ENCODE results near the gene DPP4. TPM values are rescaled to one million over a fixed set of nuclear protein-coding genes. Genes with fewer than 3 reads are reported as not detected.

DPP4 gene
- total RNA-seq, 1 donor from 2014 or later, result 137 TPM

DNA sequence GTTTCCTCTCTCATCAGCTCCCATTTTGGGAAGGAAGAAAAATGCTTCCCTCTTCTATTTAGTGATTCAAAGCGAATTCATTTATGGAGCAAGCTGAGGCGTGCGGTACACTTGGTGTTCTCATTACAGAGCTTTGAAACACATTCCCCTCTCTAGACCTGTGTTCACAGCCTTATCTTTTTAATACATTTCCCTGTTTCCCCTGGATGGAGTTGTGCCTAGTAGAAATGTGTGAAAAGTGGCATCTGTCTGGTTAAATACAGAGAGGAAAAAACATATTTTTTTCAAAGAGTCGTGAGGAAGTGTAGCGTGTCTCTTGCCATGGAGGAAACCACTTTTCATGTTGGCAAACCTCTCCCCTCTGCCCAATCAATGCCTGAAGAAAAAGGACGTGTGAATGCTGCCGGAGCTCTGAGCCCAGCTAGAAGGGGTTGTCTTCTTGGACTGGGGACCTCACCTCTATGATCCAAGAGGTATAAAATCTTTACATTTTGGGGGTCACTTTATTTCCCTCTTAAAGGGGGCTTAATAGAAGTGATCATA, 52.4 kb downstream of the DPP4 start:
- intact Hi-C loops (cut with micrococcal nuclease), result no loop called here

GRCh38 chr2:162018530-162018929, 55.5 kb downstream of the DPP4 start:
- intact Hi-C loops (cut with micrococcal nuclease), result no loop called here

GRCh38 chr2:162017233-162017632, 56.8 kb downstream of the DPP4 start:
- intact Hi-C loops (cut with micrococcal nuclease), result no loop called here

DNA sequence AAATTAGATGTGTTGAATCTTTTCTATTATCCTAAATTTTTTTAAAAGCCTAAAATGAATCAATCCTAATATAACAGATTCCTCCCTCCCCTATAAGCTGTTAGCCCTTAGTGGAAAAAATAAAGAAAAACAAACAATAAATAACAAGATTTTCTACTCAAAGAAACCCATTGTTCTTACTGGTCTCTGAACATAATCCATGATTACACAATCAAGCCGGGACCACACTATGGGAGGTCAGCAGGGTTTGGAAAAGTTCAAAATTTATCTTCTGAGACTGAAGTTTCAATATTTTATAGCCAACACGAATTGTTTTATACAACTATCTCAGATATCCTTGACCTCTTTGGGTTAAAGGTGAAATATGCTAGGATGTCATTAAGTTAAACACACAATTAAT, 57.9 kb downstream of the DPP4 start:
- intact Hi-C loops (cut with micrococcal nuclease), result no loop called here

DNA sequence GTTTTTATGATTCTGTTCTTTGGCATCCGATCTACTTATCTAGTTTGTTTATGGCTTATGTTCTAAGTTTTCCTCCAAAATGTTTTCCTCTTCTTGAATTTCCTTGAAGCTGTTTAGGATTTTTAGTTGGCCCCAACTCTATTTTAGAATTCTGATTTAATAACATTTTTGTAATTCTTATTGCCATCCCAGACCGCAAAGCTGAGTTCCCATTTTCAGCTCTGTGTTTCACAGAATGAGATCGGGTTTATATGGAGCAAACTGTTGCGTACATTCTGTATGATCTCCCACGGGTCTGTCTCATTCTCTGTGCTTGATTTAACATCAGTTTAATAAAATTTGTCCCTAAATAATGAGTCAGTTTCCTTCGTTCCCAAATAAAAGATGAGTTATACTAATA, 59.3 kb downstream of the DPP4 start:
- intact Hi-C loops (cut with micrococcal nuclease), result loop anchor here (5.0 kb wide), 4 partner anchors 108 to 937 kb away; partner anchors contain the start of gene IFIH1

DNA sequence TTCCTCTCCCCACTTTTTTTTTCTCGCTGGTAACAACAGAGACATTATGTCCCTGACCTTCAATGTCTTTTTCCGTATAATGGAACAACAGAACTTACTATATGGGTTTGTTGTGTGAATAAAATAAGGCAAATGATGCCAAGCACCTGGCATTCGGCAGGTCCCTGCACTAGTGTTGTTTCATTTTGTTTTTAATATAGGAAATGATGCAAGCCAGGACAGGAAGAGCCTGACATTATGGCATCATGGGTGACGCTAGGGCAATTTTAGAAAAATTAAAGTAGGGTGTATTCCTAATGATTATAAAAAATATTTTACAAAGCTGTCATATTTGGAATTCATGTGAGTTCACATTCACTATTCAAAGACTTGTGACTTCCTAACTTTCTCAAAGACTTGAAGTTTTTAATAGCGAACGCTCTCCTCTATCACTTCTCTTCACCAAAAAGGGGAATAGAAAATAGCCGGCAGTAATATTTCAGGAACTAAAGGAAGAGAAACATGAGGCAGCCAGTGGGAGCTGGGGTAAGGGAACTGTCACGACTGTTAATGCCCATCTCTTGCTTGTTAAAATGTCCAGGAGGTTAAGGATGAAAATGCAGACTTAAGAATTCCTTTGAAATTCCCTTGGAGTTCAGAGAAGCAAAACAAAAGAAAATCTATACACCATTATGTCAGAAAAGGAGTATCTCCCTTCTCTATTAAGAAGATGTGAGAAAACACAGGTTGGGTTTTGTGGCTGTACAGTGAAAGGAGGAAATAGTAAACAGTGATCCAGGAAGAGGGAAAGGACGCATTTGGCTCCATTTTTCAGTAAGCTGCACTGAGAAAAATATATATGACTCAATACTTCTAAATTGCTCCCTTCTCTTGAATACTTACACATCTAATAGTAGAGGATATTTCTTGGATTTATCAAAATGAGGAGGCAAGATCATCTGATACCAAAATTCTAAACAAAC, 60.2 kb downstream of the DPP4 start:
- intact Hi-C loops (cut with micrococcal nuclease), result loop anchor here (5.0 kb wide), 4 partner anchors 109 to 936 kb away; partner anchors contain the start of gene IFIH1

DNA sequence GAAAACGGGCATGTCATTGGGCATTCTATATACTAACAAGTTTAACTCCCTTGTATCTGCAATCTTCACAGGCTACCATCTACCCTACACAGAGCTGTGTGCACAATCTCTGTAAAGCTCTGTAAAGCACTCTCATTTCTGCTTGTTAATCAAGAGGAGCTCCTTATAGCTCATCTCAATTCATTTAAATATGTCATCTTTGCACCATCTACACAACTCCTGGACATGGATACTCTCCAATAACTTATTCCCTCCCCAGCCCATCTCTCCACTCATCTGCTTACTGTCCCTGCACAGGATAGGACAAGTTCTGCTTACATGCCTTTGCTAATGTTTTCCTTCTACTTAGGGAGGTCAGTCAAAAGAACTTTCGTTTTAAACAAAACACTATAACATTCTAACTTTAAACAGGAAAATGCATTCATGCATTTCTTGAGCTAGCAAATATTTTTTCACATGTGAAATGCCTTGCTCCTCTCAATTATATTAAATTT, 61.4 kb downstream of the DPP4 start:
- intact Hi-C loops (cut with micrococcal nuclease), result loop anchor here (5.0 kb wide), 4 partner anchors 110 to 935 kb away; partner anchors contain the start of gene IFIH1

DNA sequence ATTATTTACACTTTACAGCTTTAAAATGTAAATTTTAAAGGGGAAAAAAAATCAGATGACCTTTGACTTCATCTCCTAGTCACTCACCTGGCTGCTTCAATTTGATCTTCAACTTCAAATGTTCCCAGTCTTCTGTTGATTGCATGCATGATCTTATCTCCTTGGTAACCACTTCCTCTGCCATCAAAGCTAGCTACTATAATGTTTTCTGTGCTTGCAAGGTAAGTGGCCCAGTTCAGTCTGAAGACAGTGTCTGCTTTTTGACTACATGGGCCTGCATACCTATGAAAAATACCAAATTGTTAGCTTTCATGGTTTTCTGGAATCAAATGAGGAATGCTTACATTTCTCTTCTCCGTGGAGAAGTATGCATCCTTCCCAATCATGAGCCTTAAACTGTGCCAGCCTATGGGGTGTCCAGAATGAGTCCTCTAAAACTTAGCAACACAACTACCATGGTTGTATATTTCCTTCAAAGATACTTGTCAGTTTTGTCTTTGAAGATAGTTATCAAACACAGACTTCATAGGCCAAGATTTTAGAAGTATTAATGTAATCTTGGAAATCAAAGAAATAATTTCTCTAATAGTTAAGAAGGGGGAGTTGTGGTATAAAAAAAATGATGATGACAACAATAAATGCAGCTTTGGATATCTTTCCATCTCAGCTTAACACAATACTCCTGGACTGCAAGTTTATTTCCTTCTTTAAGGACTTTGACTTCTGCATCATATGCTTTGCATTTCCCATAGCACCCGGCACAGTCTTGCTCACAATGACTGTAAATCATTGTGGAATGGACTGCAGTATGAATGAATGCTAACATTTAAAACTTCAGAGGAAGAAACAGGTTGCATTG, 62.1 kb downstream of the DPP4 start:
- intact Hi-C loops (cut with micrococcal nuclease), result loop anchor here (1.0 to 5.0 kb wide), 8 partner anchors 20 to 935 kb away; partner anchors contain the start of gene IFIH1

DNA sequence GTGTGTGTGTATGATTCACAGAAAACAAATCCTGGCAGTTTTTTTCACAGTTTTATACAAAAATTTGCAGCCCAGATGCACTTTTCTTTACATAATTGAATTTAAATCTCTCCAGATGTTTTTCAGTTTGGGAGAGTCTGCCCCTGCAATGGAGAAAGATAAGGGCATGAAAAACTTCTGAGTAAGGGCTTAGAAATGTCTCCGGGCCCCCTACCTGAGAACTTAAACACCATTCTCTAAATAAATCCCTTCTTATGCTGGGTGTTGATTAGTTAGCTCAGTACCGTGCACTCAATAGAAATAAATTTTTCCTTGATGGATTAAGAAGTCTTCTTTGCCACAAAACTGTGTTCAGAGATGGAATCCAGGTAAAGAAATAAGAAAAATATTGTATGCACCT, 64.5 kb downstream of the DPP4 start:
- intact Hi-C loops (cut with micrococcal nuclease), result no loop called here

- intact Hi-C loops (cut with micrococcal nuclease), result no loop called here
These were observed 66.5 kb downstream of the DPP4 start for GRCh38 chr2:162007447-162008040.

DNA sequence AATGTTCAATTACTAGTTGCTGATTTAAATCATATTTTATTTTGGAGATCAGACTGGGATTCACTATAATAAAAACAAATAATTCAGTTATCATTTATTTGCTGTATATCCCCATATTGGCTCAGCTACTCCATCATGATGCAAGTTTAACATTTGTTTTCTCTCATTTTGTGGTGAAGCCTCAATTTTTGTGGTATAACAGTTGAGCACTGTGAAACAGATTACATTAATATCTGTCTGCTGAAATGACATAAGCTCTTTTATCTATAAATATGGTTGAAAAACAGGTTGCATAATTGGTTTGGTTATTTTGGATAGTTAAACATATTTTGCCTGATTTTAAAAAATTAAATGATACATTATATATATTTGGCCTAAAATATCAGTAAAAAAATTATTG, 67.7 kb downstream of the DPP4 start:
- intact Hi-C loops (cut with micrococcal nuclease), result no loop called here

DNA sequence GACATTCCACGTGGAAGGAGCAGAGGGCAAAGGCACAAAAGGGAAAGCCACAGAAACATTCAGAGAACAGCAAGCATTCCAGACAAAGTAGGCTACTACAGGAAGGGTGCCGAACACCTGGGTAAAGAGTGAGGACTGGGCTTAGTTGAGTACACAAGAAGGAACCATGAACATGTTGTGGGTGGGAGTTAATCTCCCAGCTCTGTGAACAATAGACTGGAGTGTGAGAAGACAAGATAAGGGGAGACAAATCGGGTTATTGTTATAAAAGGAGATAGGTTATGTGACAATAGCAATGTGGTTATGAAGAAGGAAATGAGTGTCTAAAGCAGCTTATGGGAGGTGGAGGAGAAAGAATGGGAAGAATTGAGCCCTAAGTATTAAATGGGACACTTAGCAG, 70.0 kb downstream of the DPP4 start:
- intact Hi-C loops (cut with micrococcal nuclease), result loop anchor here (1.0 kb wide), 2 partner anchors 8 to 12 kb away; no protein-coding TSS in a partner anchor

DNA sequence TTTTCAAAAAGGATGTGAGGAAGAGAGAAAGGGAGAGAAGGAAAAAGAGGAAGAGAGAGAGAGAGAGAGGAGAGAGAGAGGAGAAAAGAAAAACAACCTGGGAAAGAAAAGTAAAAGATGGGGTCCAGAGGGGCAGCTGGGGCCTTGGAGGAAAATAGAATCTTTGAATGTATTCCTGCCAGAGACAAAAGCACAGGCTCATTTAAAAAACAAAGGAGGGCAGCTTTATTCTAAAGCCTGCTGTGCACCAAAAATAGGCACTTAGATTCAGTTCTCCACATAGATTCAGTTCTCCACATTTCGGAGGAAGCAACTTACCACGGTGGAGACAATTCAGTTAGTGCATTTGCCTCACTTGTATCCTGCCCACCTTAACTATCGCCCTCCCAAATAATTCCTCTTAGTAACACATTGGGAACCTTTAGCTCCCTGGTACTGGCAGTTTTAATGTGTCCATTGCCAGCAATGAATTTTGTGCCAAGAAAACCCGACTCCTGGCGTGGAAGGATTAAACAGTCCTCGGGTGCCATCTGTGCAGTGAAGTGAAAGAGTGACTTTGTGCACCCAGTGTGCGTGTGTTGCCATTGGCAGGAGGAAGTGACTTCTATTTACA, 71.3 kb downstream of the DPP4 start:
- intact Hi-C loops (cut with micrococcal nuclease), result no loop called here

GRCh38 chr2:162000431-162000830, 73.6 kb downstream of the DPP4 start:
- intact Hi-C loops (cut with micrococcal nuclease), result no loop called here

GRCh38 chr2:161999321-161999720, 74.7 kb downstream of the DPP4 start:
- intact Hi-C loops (cut with micrococcal nuclease), result loop anchor here (10.0 kb wide), 1 partner anchor 835 kb away; the partner anchor contains the start of gene TANK

DNA sequence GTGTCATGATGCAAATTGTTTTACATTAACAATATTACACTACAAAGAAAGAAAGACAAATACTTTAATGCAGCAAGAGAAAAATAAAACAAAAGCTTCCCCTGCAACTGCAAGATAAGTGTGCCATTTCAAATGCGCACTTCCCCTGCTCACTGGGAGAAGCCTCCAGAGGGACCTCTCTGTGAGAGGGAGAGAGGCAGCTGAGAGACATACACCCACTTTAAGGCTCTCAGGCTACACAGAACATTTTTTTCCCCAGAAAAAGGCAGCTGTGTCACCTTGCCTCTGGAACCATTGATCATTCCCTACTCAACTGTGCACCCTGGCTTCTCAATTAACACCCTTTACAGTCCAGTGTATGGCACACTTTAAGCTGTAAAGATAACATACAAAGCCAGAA, 75.2 kb downstream of the DPP4 start:
- intact Hi-C loops (cut with micrococcal nuclease), result loop anchor here (10.0 kb wide), 1 partner anchor 834 kb away; the partner anchor contains the start of gene TANK

DNA sequence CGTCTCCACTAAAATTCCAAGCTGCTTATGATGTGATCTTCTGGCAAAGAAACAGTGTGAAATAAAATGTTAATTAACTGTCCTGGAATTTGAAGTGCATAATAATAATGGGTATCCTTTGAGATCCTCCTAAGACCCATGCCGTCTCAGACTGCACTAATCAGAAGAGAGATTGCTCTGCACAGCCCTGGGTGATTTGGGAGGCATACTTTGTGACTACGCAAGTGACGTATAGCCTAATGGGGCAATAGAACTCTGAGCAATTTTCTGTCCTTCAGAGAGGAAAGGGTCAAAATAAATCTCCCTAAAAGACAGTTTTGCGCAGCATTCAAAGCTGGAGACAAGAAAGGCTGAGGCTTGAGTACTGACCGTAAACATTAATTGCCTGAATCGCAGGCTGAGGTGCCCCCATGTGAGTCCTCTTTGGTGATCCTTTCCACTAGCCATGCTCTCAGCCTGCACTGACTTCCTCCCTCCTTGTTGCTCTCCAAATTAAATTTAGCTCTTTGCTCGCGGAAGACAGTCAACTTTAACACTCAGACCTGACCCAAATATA, 76.0 kb downstream of the DPP4 start:
- intact Hi-C loops (cut with micrococcal nuclease), result loop anchor here (10.0 kb wide), 1 partner anchor 833 kb away; the partner anchor contains the start of gene TANK

DNA sequence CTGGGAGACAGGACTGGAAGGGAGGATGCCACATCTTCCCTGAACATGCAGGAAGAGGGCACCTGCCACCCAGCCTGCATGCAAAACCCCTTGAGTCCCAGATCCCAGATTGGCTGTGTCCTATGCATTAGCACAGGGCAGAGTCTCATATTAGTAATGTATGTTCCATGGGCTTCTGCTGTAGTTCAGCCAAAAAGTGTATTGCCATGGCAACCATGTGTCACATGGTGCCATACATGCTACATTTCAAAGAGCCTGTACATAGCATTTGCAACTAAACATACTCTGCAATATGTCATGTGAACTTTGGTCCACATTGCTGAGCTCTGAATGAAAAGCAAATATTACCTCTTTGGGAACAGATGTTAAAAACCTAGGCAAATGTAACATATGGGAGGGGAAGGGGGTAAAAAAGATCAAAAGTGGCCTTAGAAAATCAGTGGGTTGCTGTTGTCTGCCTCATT, 78.4 kb downstream of the DPP4 start:
- intact Hi-C loops (cut with micrococcal nuclease), result loop anchor here (1.0 to 10.0 kb wide), 2 partner anchors 9 to 831 kb away; partner anchors contain the start of gene TANK

- intact Hi-C loops (cut with micrococcal nuclease), result loop anchor here (5.0 to 10.0 kb wide), 5 partner anchors 62 to 830 kb away; partner anchors contain the start of genes DPP4, IFIH1 and TANK
These were observed 79.1 kb downstream of the DPP4 start for GRCh38 chr2:161994761-161995520.
